GM12864 (cell line): Measurements from ENCODE around the gene SUCO.

Experiments
- DNase-seq: peaks from one replicate; pipeline ENCODE4 v3.0.0-alpha.2; 2011; ENCODE audit warnings: low read depth
- H3K4me3 ChIP-seq: 2 replicates; pipeline ENCODE4 v1.5.1; 2011; ENCODE audit warnings: mild to moderate bottlenecking, low read depth, low read length, control low read depth
- TF ChIP-seq, protein P1 (sequence below): IDR thresholded peaks from 2 replicates; pipeline ENCODE4 v1.5.1; 2011; ENCODE audit warnings: low read depth, mild to moderate bottlenecking, moderate library complexity, low read length, control low read depth, inconsistent platforms; ENCODE audit errors: missing control alignments

The SUCO gene

DNA sequence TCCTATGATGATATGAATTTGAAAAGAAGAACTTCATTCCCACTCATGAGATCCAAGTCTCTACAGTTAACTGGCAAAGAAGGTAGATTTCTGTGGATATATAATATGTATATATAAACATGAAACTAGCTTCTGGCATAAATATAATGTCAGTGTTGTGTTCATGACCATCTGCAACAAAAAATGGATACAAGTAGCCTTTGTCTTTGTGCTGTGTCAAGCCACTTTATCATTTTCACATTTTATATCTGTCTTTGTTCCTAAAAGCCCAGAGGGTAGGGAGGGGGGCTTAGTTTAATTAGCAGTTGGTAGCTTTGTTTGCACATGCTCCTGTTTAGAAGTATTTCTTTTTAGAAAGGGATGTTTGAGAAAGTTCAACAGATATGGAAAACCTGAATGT is 69.8 kb downstream of the SUCO start:
- no peak for DNase-seq
- H3K4me3 ChIP-seq, result no peak overlapping the region
- TF ChIP-seq, protein P1, sequence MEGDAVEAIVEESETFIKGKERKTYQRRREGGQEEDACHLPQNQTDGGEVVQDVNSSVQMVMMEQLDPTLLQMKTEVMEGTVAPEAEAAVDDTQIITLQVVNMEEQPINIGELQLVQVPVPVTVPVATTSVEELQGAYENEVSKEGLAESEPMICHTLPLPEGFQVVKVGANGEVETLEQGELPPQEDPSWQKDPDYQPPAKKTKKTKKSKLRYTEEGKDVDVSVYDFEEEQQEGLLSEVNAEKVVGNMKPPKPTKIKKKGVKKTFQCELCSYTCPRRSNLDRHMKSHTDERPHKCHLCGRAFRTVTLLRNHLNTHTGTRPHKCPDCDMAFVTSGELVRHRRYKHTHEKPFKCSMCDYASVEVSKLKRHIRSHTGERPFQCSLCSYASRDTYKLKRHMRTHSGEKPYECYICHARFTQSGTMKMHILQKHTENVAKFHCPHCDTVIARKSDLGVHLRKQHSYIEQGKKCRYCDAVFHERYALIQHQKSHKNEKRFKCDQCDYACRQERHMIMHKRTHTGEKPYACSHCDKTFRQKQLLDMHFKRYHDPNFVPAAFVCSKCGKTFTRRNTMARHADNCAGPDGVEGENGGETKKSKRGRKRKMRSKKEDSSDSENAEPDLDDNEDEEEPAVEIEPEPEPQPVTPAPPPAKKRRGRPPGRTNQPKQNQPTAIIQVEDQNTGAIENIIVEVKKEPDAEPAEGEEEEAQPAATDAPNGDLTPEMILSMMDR, result no peak

DNA sequence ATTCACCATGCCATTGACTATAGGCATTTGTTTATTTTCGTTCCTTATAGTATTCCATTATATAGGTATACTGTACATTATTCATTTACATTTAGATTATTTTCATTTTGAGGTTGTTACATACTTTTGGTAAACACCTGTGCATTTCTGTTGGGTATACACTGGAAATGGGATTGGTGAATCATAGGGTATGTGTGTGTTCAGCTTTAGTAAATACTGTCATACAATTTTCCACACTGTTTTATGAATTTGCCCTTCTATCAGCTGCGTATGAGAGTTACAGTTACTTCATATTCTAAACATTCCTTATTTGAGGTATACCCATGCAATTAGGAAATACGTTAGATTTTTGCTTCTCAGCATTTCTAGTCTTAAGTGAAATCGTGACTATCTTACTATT is 70.9 kb downstream of the SUCO start:
- no peak overlapping the region for H3K4me3 ChIP-seq
- no peak for DNase-seq
- TF ChIP-seq, protein P1, result no peak

- TF ChIP-seq, protein P1, result no peak
- no peak for DNase-seq
- H3K4me3 ChIP-seq, result no peak overlapping the region
Measured at GRCh38 chr1:172605641-172606040, 72.7 kb downstream of the SUCO start.

GRCh38 chr1:172607145-172607544 is 74.2 kb downstream of the SUCO start:
- no peak overlapping the region for H3K4me3 ChIP-seq
- DNase-seq, result no peak
- TF ChIP-seq, protein P1, result no peak

DNA sequence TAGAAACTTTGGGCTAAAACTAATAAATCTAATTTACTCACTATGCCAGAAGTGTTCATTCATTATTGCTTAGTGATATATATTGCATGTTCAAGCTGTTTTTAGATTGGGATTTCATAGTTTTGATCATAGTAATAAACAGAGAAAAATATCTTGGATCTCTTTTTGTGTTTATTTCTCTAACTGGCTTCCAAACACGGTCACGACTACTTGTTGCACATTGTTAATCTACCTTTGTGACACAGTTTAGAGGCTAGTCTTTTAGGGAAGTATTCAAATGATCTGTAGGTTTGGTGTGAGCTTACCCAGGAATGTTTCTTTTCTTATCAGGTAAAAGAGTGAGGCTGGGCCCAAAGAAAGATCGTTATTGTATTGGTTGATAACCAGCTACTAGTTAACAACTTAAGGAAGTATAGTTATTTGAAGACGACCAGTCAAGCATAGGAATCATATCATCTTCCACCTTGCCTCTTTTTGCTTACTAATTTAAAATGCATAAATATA is 75.2 kb downstream of the SUCO start:
- no peak overlapping the region for H3K4me3 ChIP-seq
- no peak for DNase-seq
- TF ChIP-seq, protein P1, result no peak

DNA sequence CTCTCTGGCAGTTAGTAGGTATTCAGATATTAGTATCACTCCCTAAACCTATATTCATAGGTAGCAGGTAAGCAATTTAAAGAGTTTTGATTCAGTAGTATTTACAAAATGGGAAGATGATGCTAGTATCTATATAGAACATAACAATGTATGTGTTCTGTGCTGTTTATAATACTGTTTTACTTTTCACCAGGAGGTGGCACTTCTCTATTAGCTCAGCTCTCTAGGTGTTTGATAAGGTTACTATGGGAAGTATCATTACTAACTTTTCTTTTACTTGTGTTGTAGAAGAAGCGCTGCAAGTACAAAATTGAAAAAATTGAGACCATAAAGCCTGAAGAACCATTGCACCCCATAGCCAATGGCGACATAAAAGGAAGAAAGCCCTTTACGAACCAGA is 76.6 kb downstream of the SUCO start:
- DNase-seq, result no peak
- H3K4me3 ChIP-seq, result no peak overlapping the region
- TF ChIP-seq, protein P1, result no peak

DNA sequence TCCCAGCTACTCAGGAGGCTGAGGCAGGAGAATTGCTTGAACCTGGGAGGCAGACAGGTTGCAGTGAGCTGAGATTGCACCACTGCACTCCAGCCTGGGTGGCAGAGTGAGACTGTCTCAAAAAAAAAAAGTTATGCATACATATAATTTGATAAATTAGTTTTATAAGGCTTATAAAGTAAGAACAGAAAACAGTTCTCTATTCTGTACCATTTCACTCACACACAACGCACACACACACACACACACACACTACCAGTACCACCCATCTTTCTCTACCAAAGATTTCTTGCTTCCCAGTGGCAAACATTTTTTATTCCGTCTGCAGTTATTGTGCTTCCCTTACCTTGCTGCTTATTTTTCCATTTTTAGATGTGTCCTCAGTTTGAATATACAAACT is 79.5 kb downstream of the SUCO start:
- H3K4me3 ChIP-seq, result no peak overlapping the region
- DNase-seq, result no peak
- TF ChIP-seq, protein P1, result no peak
